Raji (cell line): ENCODE data around the gene EYA3.

Experiments used
- POLR2A ChIP-seq: IDR thresholded peaks from 2 replicates; pipeline ENCODE4 v1.6.1; 2011; ENCODE audit warnings: low read depth, low read length, control low read depth; ENCODE audit not compliant: insufficient read depth

Gene EYA3

GRCh38 chr1:28066393-28067154 lies 21.8 kb downstream of the EYA3 start:
- TF ChIP-seq POLR2A = no peak

DNA sequence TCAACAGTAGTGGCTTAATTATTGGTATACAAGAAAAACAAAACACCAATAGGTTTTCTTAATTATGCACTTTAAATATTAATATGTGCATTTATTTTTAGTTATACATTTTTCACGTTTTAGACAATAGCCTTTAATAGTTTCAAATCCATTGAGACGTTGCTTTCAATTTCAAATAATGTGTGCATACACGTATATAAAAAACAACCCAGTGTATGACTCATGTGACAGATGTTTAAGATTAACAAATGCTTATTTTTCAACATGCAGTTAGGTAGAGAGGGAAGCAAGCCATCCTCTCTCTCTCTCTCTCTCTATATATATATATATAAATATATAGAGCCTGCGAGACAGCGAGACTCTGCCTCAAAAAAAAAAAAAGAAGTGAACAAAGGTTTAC lies 24.3 kb downstream of the EYA3 start:
- no peak for TF ChIP-seq POLR2A

GRCh38 chr1:28062806-28063205 lies 25.6 kb downstream of the EYA3 start:
- TF ChIP-seq POLR2A = no peak

DNA sequence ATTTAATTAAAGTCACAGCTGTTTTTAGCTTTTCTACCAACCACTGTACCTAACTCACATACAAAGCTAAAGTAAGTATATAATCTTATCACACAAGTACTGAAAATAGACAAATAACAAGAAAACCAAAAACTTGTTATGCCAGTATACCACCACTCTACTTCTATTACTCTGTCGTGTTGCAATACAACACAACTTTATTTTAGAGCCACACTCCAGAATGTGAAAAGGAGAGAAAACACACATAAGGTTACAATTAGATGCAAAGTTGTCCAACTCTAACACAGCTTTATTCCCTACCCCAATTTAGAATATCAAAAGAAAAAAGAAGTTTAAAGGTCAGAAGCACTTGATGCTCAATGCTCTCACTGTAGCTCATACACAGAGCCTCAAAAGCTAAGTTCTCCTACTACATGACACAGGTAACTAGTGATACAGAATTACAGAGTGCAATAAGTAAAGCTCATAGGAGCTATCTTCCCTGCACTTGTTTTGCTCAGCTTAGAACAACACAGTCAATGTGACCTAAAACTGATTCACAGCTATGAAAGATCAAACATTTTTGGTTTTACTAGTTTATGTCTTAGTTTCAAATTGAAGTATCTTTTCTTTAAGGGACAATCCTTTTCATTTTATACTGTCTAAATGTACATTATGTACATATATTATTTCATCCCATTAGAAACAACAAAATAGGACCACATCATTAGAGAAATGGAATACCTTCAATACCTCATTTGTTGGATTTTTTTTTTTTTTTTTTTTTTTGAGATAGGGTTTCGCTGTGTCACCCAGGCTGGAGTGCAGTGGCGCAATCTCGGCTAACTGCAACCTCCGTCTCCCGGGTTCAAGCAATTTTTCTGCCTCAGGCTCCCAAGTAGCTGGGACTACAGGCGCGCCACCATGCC lies 29.2 kb downstream of the EYA3 start:
- TF ChIP-seq POLR2A = no peak

- no peak for TF ChIP-seq POLR2A
Measured at GRCh38 chr1:28058168-28058567, 30.2 kb downstream of the EYA3 start.

- TF ChIP-seq POLR2A = no peak
Measured at GRCh38 chr1:28056129-28056925, 32.1 kb downstream of the EYA3 start.

DNA sequence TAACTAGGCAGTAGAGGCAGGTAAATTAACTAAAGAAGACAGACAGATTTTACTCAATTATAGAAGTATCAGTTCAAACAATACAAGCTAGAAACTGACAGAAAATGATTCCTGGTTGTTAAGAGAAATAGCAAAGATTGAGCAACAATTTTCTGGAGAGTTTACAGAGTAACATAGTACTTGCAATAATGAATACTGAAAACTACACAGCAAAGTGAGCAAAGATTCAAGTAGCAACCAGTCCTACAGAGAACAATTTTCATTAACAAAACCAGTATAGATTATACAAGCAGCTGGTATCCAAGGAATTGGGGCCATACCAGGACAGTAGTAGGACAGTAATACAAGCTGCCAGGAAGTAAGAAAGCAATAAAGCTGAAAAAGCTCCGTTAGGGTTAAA lies 37.6 kb downstream of the EYA3 start:
- no peak for TF ChIP-seq POLR2A

DNA sequence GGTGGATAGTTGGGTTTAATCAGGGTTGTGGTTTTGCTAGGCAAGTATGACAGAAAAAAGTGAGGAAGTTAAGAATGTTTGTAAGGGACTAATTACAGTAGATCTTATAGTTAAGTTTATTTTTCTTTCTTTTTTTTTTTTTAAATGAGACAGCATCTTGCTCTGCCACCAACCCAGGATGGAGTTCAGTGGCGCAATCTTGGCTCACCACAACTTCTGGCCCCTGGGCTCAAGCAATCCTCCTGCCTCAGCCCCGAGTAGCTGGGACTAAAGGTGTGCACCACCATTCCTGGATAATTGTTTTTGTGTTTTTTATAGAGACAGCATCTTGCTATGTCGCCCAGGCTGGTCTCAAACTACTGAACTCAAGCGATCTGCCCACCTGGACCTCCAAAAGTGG lies 41.7 kb downstream of the EYA3 start:
- TF ChIP-seq POLR2A = no peak

- no peak for TF ChIP-seq POLR2A
Measured at GRCh38 chr1:28045777-28046176, 42.6 kb downstream of the EYA3 start.

DNA sequence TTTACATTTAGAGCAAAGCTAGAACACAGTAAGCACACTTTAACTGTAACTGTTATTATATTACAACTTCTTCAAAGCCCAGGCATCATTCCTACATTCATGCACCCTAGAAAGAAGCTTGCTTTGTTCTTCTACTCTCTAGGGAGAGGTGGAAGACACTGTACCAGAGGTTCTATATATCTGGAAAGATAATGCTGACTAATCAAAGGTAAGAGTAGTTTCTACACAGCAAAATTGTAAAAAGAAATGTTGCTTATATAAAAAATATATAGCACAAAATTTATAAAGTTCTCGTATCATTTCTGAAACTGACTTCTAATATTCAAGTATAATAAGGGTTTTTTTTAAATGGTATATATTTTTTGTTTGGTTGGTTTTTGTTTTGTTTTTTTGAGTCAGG lies 44.0 kb downstream of the EYA3 start:
- no peak for TF ChIP-seq POLR2A

DNA sequence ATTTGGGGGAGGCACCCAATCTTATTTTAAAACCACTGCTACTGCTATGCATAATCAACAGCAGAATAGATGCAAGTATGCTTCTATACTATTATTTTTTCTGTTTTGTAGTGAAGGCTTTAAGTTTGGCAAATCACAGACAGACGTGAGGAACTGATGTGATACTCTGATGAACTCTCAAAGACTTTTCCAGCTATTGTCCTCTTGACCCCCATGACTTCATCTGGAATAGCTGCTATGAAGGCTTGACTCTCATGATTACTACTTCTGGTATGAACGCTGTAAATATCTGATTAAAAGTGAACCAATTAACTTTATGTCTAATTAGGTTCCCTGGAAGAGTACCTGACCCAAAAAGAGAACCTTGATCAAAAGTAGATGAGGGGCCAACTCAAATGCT lies 49.1 kb downstream of the EYA3 start:
- TF ChIP-seq POLR2A = no peak

GRCh38 chr1:28037946-28038345 lies 50.5 kb downstream of the EYA3 start:
- TF ChIP-seq POLR2A = no peak

DNA sequence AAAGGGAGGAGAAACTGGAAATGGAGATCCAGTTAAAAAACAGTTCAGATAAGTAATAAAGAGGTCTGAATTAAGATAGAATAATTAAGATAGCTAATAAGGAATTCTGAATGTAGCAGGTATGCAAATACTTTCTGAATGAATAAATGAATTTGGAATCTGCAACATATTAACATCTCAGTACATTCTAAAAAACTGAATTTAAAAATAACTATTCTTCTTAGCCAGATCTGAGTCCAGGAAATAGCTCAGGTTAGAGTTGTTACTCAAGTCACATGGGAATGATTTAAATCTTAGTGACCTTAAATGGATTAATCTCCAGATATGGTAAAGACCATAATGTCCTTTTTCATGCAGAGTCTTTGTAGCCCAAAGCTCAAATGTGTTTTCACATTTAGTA lies 51.2 kb downstream of the EYA3 start:
- no peak for TF ChIP-seq POLR2A

- TF ChIP-seq POLR2A = no peak
Measured at GRCh38 chr1:28036431-28036830, 52.0 kb downstream of the EYA3 start.

DNA sequence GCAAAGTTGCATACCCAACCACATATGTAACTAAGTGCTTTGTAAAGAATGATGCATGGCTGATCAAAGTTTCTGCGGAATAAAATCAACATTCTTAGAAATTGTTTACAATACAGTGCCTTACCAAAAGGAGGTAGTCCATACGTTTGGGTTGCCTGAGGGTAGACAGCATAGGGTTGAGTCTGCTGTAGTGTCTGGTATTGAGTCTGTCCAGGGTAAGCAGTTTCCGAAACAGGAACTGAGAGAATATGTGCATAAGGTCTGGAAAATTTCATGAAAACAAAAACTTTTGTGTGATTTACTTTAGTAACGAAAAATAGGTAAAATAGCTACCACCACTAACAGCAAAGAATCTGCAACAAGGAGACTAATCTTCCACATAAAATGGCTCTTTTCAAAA lies 53.0 kb downstream of the EYA3 start:
- no peak for TF ChIP-seq POLR2A
